HG02763 (cell line): ENCODE results near the gene NME3.
"Not testable (repeated sequence)": the region's sequence is repeated elsewhere in the genome, so short reads cannot be mapped to it uniquely, and the experiment has no call there.

Source experiments
- ATAC-seq: cut with Tn5 transposase; IDR thresholded peaks from one replicate; pipeline ENCODE4 v1.9.1; 2021; ENCODE audit warnings: mild to moderate bottlenecking, moderate library complexity; ENCODE audit not compliant: unreplicated experiment

Gene NME3

DNA sequence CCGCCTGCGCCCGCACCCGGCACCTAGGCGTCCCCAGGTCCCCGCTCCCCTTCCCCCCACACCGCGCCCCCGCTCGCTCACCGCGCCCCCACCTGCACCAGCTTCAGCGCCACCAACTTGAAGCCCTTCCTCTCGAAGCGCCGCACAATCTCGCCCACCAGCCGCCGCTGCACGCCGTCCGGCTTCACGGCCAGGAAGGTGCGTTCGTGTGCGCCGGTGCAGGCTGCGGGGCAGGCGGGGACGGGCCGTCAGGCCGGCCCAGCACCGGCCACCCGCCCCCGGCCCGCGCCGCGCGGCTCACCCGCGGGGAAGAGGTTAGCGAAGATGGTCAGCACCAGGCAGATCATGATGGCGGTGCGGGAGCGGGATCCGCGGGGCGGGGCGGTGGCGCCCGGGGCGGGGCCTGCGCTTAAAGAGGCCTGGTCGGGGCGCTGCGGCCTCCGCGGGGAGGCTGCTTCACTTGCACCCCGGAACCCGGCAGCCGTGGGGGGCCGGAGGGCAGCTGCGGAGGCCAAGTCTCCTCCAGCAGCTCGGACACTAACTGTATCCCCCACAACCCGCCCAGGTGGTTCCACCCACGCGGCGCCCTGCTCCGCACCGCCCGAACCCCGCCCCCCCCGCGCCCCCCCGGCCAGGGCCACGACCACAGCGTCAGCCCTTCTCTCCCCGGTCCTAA is at the start of gene NME3:
NME3 (minus strand) TSS at position 356 of the 676 bp plus-strand sequence; CDS start at position 347, 9 bp downstream.
- no peak for ATAC-seq

DNA sequence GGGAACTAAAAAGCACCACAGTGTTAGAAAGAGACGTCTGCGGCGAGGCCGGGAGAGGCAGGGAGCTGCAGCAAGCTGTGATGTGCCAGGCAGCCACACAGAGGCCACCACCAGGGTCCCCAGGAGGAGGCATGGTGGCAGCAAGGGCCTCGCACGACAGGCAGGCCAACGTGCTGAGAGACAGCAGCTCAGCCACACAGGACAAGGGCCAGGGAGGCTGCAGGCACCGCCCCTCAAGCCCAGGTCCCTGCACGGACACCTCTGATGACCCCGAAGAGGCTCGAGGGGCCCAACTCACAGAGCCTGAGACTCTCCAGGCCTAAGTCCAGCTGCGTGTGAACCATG is 49.6 kb upstream of the NME3 start:
- ATAC-seq: no peak

DNA sequence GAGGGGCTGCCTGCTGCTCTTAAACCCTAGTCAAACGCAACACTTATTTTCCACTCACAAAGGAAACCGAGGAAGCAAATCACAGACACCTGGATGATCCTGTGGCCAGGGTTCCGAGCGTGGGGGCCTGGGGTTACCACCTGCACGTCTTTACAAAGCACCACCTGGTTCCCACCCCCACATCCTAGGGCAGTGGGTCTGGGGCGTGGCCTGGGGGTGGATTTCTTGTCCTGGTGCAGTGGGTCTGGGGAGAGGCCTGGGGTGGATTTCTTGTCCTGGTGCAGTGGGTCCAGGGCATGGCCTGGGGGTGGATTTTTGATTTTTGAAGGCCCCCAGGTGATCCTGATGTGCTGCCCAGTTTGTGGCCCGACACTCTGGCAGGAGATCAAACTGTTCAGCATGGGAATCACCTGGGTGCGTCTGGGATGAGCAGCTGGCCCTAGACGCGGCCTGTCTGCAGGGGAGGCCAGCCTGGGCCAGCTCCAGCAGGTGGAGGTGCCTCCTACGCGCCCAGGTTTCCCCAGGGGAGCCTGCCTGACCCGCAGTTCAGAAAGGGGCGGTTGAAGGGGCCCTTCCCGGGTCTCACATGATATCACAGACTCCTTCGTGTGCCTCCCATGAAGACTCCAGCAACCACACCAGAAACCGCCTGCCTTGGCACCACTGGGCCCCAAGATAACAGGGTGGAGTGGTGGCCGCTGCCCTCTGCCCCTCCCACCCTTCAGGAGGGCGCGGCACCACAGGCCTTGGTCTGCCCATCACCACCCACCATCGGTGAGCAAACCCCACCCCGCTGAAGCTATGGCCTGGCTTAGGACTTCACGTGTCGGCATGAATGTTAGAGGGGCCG is 49.0 kb upstream of the NME3 start:
- no peak for ATAC-seq

DNA sequence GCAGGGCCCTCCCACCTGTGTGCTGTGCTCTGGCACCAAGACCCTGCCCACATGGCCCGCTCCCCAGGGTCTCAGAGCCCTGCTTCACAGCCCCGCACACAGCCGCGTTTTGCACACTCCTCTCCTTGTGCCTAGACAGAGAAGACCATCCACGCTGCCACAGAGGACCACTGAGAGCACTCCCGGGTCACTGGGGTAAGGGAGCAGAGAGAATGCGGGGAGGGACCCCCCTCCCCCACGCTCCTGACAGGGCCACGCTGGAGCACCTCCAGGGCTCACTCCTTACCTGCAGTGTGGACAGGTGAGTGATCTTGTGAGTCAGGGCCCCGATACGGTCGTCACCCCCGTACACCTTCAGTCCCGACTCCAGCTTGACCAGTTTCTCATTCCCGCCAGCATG is 48.3 kb upstream of the NME3 start:
- ATAC-seq: no peak

DNA sequence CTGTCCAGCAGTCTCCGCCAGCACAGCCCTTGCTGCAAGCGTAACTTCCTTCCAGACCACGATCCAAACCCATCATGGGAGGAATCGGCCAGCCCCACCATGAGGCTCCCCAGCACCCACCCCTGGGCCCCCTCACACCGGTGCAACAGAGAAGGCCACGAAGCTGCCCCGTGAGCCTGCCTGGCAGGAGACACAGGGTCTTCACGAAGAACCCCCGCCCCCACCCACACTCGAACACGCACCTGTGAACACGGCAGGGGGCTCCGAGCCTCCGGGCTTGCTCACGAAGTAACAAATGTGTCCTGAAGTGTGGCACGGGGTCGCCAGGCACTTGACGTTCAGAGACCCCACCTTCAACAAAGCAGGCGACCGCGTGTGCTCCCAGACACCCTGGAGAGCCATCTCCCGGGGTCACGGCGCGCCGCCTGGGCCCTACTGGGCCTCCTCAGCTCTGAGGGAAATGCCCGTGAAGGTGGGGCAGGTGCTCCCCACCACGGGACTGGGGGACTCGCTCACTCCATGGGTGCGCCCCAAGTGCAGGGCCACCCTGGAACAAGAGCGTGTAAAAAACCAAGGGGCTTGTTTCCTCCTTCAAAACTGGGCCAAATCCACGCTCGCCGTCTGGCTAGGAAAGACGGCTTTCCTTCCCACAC is 47.7 kb upstream of the NME3 start:
- no peak for ATAC-seq

DNA sequence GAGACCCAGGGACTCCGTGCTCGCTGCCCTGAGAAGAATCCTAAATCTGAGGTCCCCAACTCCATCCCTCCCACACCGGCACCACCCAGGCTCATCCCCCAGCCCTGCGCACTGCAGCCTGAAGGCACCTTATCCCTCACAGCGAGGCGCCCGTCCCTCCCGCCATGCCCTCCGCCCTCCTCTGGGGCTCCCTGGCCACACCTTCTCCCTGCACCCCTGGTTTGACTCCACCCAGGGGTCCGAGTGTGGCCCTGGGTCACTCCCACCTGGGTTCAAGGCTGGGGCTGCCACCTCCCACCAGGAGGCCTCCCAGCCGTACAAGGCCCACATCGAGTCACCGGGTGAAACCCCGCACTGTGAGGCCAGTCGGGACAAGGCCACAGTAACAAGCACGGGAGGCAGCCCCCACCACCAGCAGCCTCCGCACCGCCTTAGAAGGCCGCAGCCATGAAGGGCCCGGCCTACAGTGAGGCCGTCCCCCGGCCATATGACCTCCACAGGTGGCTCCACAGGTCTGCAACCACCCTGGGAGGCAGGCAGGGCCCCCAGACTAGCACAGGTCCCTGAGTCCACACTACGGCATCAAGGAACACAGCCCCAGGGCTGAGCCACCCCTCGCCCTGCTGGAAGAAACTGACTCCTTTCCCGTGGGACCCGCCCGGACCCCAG is 47.0 kb upstream of the NME3 start:
- no peak for ATAC-seq

DNA sequence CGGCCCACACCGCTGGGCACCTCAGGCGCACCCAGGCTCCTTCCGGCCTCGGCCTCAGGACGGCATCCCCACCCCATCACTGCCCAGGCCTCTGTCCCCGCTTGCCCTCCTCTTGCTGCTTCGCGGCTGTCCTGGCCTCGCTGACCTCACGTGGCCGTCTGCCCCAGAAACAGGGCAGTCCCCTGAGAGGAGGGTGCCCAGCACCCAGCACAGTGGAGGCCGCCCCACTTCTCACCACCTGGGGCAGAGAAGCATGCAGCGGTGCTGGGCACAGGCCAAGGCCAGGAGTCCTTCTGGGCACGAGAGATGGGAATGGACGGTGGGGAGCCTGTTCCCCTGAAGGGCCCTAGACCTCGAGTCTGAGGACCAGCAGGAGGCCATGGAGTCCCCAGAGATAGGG is 46.4 kb upstream of the NME3 start:
- no peak for ATAC-seq

DNA sequence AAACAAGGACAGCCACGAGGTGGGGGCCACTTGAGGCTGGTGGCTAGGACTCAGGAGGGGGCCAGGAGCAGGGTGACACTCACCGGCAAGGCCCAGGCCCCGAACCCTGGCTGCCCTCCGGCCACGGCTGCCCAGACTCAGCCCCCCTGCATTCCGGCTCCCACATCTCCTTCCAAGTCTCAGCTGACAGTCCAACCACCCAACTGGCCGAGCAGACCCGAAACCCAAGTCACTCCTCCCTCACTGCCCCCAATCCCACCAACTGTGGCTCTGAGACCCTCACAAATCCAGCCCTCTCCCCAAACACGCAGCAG is 45.9 kb upstream of the NME3 start:
- ATAC-seq: no peak

DNA sequence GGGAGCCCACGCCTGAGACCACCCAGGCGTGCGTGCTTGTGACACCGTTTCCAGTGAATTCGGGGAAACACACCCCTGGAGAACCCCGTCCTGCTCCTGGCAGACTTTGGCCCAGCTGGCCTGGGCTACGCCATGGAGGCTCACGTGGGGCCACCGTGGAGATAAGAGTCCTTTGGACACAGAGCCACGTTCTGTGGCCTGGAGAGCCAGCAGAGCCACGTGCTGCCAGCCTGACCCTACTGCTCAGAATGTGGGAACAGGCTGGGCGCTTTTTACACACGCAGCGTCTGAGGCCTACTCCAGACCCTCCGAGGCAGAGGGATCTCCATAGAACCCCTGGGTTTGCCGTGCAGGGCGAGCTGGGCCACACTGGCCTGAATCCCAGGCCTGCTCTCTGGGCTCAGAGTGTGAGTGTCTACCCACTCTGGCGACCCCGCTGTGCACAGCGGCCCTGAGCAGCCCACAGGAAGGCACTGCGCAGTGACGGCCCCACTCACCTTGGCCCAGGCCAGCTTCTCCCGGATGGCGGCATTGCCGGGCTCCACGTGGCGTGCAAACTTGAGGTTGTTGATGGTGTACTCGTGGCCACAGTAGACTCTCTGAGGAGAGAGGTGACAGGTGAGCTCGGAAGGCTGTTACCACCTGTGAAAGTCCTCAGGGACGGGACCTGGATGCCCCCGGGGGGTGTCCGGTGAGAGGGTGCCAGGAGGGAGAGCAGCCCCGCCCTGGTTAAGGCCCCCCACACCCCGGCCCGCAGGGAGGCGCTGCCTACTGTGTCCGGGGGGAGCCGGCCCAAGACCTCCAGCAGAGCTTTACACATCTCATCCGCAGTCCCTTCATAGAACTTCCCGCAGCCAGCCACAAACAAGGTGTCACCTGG is 45.3 kb upstream of the NME3 start:
- no peak for ATAC-seq

DNA sequence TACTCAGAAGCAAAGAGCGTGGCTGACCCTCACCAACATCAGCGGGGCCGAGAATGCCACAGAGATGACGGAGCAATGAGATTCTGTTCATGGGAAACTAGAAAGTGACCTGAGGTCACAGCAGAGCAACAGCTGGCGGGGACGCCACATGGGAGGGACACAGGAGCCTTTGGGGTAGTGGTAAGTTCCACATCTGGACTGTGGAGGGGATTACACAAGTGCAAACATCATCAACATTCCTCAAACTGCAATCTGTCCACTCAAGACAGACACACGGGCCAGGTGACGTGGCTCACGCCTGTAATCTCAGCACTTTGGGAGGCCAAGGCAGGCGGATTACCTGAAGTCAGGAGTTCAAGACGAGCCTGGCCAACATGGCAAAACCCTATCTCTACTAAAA is 44.1 kb upstream of the NME3 start:
- ATAC-seq: no peak

DNA sequence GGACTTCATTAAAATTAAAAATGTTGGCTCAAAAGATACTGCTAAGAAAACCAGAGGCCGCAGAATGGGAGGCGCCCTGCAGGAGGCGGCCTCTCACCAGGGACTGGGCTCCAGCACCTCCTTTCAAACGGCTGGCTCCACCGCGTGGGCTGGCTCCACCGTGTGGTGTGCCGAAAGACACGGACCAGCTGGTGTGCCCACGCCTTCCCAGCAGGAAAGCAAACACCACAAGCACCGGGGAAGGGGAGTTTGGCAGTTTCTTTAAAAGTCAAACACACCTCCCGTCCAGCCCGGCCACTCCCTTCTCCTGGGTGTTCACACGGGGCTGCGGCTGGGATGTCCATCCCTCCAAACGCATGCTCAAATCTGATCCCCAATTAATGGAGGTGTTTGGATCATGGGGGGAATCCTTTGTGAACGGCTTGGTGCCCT is 41.4 kb upstream of the NME3 start:
- ATAC-seq: no peak

DNA sequence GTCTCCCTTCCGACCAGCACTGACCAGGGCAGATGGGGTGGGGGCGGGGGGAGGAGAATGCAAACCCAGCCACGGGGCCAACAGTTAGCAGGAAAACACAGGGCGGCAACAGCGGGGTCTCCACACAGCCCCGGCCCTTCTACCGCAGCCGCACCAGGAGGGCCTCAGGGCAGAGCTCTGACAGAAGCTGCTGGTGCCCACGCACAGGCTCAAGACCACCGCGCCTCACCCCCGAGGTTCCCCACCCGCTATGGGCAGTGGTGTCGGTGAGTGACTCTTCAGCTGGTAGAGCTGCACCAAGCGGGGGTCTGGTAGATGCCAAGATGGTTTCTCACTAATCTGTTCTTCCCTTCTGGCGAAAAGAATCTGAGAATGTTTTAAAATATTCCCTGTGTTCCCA is 39.2 kb upstream of the NME3 start:
- no peak for ATAC-seq

DNA sequence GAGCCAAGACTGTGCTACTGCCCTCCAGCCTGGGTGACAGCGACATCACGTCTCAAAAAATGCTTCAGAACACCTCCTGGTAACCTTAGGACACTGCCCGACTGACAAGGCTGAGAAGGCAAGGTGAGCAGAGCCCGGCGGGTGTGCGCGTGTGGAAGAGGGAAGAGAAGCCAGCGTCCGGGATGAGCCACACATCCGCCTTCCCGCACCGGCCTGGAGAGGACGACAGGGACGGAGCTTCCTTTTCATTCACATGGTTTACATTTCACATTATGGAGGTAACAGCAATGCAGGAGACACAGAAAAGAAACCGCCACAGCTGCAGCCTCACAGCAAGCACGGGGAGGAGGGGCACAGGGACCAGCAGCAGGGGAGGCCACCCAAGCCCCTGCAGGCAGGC is 38.8 kb upstream of the NME3 start:
- no peak for ATAC-seq

DNA sequence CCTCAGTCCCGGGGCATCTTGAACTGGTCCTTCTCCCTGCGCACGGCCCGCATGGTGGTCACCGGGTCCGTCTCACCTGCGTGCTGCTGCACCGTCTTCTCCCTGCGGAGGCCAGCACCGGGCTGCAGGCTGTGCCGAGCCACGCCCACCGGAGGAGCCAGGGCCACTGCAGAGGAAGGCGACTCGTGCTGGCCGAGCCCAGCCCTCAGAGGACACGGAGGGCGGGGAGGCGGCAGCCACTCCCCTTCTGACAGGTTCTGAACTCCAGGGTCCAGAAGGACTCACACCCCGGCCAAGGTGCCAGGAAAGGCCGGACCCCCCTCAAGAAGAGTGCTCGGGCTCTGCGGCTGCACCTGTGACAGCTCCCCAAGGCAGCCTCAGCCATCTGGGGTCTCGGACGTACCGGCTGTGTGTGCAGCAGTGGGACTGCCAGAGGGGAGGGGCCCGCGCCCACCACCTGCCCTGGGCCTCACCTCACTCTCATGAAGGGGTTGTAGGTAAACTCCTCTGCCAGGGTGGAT is 38.0 kb upstream of the NME3 start:
- ATAC-seq: no peak

DNA sequence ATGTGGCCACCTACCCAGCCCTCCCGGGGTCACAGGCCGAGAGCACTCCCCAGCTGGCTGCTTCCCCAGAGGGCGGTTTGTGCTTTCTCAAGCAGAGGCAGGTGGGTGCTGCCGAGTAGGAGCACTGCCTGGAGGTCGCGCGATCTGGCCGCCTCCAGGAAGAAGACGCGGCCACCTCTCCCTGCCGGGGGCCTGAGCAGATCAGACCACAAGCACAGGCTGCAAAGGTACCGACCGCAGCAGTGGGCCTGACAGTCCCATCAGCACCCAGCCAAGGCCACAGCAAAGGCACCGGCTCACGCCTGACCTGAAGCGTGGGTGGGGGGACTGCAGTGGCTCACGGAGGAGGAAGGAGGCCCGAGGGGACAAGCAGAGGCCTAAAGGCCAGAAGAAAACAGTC is 37.3 kb upstream of the NME3 start:
- no peak for ATAC-seq

DNA sequence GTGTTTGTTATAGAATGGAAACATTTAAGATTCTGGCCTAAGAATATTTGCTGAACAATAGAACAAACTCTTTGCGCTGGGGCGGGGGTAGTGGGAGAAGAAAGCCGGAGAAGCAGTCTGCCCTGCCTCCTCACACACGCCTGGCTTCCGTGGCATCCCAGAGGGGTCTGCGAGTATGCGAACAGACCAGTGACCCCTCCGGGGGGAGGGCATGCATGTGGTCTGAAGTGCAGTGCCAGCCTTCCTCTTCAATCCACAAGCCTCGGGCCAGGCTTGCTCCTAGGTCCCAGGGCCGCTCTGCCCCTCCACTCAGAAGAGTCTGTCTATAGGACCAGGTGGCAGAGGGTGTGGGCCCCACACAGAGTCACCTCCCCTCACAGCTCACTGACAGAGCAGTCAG is 36.3 kb upstream of the NME3 start:
- no peak for ATAC-seq

DNA sequence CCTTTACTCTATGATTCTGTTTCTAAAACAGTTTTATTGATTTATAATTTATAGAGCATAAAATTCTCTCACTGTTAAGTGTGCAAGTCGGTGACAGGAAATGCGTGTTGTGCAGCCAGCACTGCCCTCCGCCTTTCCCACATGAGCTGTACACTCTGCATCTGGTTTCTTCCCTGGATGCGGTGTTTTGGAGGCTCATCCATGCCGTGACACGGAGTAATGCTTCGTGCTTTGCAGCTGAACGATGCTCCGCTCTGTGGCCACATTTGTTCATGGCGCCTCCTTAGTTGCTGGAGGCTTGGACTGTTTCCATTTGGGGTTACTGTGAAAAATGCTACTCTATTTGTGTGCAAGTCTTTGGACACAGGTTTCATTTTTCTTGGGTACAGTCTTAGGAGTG is 29.4 kb upstream of the NME3 start:
- no peak for ATAC-seq

DNA sequence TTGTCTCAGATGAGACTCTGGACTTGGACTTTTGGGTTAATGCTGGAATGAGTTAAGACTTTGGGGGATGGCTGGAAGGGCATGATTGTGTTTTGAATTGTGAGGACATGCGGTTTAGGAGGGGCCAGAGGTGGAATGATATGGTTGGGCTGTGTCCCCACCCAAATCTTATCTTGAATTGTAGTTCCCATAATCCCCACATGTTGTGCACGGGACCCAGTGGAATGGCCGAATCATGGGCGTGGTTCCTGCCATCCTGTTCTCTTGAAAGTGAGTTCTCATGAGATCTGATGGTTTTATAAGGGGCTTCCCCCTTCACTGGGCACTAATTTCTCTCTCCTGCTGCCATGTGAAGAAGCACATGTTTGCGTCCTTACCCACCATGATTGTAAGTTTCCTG is 27.9 kb upstream of the NME3 start:
- not testable (repeated sequence) for ATAC-seq

DNA sequence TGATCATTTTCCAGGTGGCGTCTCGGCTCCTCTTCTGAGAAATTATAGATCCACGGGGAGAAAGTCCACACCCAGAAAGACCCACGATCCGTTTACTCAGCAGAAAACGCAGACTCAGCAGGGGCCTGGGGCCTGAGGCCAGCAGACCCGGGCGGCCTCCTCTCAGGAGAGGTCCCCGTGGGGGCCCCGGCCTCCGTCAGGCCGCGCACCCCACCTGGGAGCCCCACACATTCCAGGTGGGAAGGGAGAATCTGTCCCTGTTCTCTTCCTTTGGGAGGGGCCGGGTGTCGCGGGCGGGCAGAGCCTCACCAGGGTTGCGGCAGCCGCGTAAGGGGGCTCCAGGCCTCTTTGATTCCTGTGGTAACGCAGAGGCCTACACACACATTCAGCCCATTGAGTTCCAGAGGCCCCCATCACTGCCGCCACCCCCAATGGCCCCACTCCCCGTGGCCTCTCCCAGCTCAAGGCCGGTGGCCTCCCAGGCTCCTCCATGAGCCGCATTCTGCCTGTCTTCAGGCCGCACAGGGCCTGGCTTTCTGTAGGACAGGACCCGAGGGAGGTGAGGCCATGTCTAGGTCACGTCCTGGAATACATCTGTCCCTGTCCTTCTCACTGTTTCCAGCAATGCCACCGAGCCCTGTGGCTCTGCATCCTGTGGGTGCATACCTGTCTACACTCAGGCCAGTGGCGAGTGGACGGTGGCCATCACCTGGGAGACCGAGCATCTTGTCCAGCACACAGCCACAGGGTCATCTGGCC is 23.7 kb upstream of the NME3 start:
- ATAC-seq: no peak
